ENCODE data around the gene VDAC1. TPM values are rescaled to one million over a fixed set of nuclear protein-coding genes. Genes with fewer than 3 reads are reported as not detected.

The VDAC1 gene
- polyA plus RNA-seq, 1 donor (not counting 4 experiments of a cell fraction or from before 2014, with no cell fraction given) = 300 TPM

GRCh38 chr5:134000091-134000511, 4.7 kb downstream of the VDAC1 start:
- H3K4me2 ChIP-seq (ENCODE audit: control insufficient read depth, extremely low read depth, insufficient read depth, low read depth, low read length) = no peak overlapping the region
- H3K9ac ChIP-seq (ENCODE audit: control insufficient read depth, extremely low read depth, insufficient read depth, low read length) = no peak overlapping the region
- peaks cover 66% of the 10 kb centered on the region for H4K20me1 ChIP-seq (ENCODE audit: control insufficient read depth, extremely low read depth, insufficient read depth, low read length)

GRCh38 chr5:133998807-133999206, 6.0 kb downstream of the VDAC1 start:
- DNase-seq (ENCODE audit: low read depth, low spot score) = no peak
- no peak overlapping the region for H2AFZ ChIP-seq (ENCODE audit: control insufficient read depth, low read length)
- peaks cover 22% of the 10 kb centered on the region for H3K4me1 ChIP-seq (ENCODE audit: control insufficient read depth, extremely low read depth, insufficient read depth, low read length)
- no peaks in the 10 kb centered on the region for H3K27me3 ChIP-seq (ENCODE audit: control insufficient read depth, extremely low read depth, insufficient read depth, low read length)
- H3K36me3 ChIP-seq (ENCODE audit: control insufficient read depth in 2 of 2, extremely low read depth in 1 of 2, insufficient read depth in 2 of 2, low read length in 2 of 2) = peaks cover 13 to 34% of the 10 kb centered on the region in 2 experiments
- H3K4me3 ChIP-seq (ENCODE audit: control insufficient read depth in 2 of 3, extremely low read depth in 1 of 3, insufficient read depth in 2 of 3, low read depth in 1 of 3, low read length in 3 of 3) = no peak overlapping the region
- no peak overlapping the region for H3K27ac ChIP-seq (ENCODE audit: control insufficient read depth, insufficient read depth, low read length)
- FAIRE-seq = no peak
- H3K79me2 ChIP-seq (ENCODE audit: control insufficient read depth, insufficient read depth, low read length) = peaks cover 100% of the 10 kb centered on the region
- peaks cover 12% of the 10 kb centered on the region for H3K9me1 ChIP-seq (ENCODE audit: control insufficient read depth, extremely low read depth, insufficient read depth, low read length)
- dilution Hi-C loops (cut with MboI; ENCODE audit: extremely low pct_ligation_motif_present, low sequenced_read_pairs) = no loop called here
- no peak overlapping the region for H3K4me2 ChIP-seq (ENCODE audit: control insufficient read depth, extremely low read depth, insufficient read depth, low read depth, low read length)
- peaks cover 78% of the 10 kb centered on the region for H4K20me1 ChIP-seq (ENCODE audit: control insufficient read depth, extremely low read depth, insufficient read depth, low read length)
- H3K9ac ChIP-seq (ENCODE audit: control insufficient read depth, extremely low read depth, insufficient read depth, low read length) = no peak overlapping the region
- no peak for TF ChIP-seq EZH2 (IDR thresholded peaks at IDR 0.05; ENCODE audit: low read length)
- TF ChIP-seq CTCF (optimal IDR thresholded peaks at IDR 0.05 in 1 of 3, IDR thresholded peaks at IDR 0.05 in 1 of 3, conservative IDR thresholded peaks at IDR 0.05 in 1 of 3; ENCODE audit: extremely low read depth in 1 of 3, insufficient read depth in 2 of 3, low read length in 3 of 3) = no peak
- H3K9me3 ChIP-seq (ENCODE audit: control insufficient read depth, low read depth, low read length) = no peaks in the 10 kb centered on the region

More at GRCh38 chr5:134000091-134000511, 4.7 kb downstream of the VDAC1 start:
- Histone ChIP-seq H3K4me3 (ENCODE audit: control insufficient read depth in 2 of 3, extremely low read depth in 1 of 3, insufficient read depth in 2 of 3, low read depth in 1 of 3, low read length in 3 of 3) (no peak overlapping the region), H3K9me1 (ENCODE audit: control insufficient read depth, extremely low read depth, insufficient read depth, low read length) (peaks cover 12% of the 10 kb centered on the region), H3K79me2 (ENCODE audit: control insufficient read depth, insufficient read depth, low read length) (peaks cover 94% of the 10 kb centered on the region), H2AFZ (ENCODE audit: control insufficient read depth, low read length) (no peak overlapping the region), H3K27me3 (ENCODE audit: control insufficient read depth, extremely low read depth, insufficient read depth, low read length) (no peaks in the 10 kb centered on the region), H3K9me3 (ENCODE audit: control insufficient read depth, low read depth, low read length) (no peaks in the 10 kb centered on the region), H3K27ac (ENCODE audit: control insufficient read depth, insufficient read depth, low read length) (no peak overlapping the region), H3K36me3 (ENCODE audit: control insufficient read depth in 2 of 2, extremely low read depth in 1 of 2, insufficient read depth in 2 of 2, low read length in 2 of 2) (peaks cover 13 to 34% of the 10 kb centered on the region in 2 experiments), H3K4me1 (ENCODE audit: control insufficient read depth, extremely low read depth, insufficient read depth, low read length) (peaks cover 19% of the 10 kb centered on the region)
- TF ChIP-seq CTCF (optimal IDR thresholded peaks at IDR 0.05 in 1 of 3, IDR thresholded peaks at IDR 0.05 in 1 of 3, conservative IDR thresholded peaks at IDR 0.05 in 1 of 3; ENCODE audit: extremely low read depth in 1 of 3, insufficient read depth in 2 of 3, low read length in 3 of 3) = no peak
- TF ChIP-seq EZH2 (IDR thresholded peaks at IDR 0.05; ENCODE audit: low read length) = no peak
- DNase-seq (ENCODE audit: low read depth, low spot score) = no peak
- no peak for FAIRE-seq
- dilution Hi-C loops (cut with MboI; ENCODE audit: extremely low pct_ligation_motif_present, low sequenced_read_pairs) = no loop called here
